ENCODE results near the gene ADAM33. TPM values are rescaled to one million over a fixed set of nuclear protein-coding genes. Genes with fewer than 3 reads are reported as not detected.

ADAM33 gene
- total RNA-seq, 1 donor from 2014 or later, result not detected

DNA sequence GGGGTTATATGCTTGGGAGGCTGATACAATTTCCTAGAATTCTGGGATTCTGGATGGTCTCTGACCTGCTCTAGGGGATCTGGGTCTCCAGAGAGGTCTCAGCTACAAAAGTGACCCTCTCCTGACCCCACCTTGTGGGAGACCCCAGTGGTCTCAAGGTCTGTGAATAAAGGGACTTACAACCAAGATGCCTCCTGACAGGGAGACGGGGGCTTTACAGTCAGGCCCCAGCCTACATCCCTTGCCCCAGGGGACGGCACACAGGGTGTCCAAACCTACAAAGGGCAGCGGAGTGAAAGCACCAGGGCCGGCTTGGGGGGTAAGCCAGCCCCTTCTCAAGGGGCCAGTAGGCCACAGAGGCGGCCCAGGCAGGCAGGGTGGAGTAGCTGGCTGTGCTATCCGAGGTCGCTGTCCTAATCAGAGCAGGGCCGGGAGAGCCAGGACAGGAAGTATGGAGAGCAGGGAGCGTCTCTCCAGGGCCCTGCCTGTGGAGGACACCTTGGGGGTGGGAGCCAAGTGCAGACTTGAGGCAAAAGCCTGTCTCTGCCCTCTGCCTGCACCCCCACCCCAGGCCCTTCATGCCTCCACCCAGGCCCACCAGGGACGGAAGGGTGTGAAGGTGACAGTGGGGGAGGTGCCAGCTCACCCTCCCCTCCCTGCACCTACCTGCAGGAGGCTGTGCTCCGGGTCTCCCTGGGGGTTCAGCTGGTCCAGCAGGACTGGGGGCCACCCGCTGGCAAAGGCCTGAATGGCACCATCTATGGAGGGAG is 22.1 kb downstream of the ADAM33 start:
- DNase-seq (ENCODE audit: low read depth), result no peak
- no peak overlapping the region for H3K4me3 ChIP-seq (ENCODE audit: low read depth, low read length)
- TF ChIP-seq, protein P1, sequence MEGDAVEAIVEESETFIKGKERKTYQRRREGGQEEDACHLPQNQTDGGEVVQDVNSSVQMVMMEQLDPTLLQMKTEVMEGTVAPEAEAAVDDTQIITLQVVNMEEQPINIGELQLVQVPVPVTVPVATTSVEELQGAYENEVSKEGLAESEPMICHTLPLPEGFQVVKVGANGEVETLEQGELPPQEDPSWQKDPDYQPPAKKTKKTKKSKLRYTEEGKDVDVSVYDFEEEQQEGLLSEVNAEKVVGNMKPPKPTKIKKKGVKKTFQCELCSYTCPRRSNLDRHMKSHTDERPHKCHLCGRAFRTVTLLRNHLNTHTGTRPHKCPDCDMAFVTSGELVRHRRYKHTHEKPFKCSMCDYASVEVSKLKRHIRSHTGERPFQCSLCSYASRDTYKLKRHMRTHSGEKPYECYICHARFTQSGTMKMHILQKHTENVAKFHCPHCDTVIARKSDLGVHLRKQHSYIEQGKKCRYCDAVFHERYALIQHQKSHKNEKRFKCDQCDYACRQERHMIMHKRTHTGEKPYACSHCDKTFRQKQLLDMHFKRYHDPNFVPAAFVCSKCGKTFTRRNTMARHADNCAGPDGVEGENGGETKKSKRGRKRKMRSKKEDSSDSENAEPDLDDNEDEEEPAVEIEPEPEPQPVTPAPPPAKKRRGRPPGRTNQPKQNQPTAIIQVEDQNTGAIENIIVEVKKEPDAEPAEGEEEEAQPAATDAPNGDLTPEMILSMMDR (conservative IDR thresholded peaks at IDR 0.05; ENCODE audit: low read depth, low read length), result peak; percentile 17

DNA sequence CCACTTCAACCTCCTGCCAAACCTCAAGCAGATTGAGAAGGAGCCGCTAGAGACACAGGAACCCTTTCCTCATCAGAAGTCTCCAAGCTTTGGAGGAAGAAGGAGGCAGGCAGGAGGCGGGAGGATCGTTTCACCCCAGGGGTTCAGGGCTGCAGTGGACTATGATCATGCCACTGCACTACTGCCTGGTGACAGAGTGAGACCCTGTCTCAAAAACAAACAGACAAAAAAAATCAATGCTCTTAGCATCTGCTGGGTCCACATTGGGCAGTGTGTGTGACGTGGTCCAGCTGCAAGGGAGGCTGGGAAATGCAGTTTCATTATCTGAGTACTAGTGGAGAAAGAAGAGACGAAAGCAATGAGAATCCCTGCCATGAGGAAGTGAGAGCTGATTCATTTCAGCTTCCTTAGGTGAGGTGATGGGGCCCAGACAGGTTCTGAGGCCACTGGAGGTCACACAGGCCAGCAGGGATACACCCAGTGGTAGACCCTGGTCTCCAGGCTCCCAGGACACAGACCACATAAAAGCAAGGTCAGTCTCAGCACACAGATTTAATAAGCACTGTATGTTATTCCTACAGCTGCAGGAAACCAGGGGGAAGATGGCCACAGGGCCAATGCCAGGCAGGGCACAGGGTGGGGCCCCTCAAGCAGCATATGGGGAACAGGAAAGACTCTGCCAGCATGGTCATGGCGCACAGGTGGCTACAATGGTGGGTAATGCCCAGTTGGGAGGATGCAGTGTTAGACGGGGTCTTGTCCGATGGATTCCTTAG is 22.9 kb downstream of the ADAM33 start:
- no peak overlapping the region for H3K4me3 ChIP-seq (ENCODE audit: low read depth, low read length)
- no peak for DNase-seq (ENCODE audit: low read depth)
- TF ChIP-seq, protein P1 (conservative IDR thresholded peaks at IDR 0.05; ENCODE audit: low read depth, low read length), result no peak

DNA sequence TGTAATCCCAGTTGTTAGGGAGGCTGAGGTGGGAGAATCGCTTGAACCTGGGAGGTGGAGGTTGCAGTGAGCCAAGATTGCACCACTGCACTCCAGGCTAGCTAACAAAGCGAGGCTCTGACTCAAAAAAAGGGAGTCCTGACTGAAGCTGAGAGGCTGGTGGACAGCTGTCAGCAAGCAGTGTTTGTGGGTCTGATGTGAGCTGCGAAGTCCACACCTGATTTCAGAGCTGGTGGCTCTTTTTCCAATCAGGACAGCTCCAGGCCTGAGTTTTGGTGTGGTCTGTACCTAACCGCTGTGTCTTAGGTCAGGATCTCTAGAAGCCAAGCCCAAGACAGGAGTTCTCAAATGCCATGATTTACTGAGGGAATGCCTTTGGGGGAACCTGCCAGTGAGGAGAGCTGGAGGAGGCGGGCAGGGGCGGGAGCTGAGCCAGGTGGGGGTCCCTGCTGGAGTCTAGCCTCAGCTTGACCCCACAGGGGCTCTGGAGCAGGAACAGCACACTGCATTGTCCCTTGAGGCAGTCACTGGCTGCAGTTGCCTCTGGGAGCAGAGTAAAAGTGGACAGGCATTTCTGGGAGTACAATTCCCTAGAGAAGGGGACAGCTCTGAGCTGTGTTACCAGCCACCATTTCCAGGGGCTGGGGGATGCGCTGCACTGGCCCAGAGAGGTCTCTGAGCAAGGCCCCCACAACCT is 23.6 kb downstream of the ADAM33 start:
- no peak overlapping the region for H3K4me3 ChIP-seq (ENCODE audit: low read depth, low read length)
- no peak for DNase-seq (ENCODE audit: low read depth)
- TF ChIP-seq, protein P1 (conservative IDR thresholded peaks at IDR 0.05; ENCODE audit: low read depth, low read length), result no peak

DNA sequence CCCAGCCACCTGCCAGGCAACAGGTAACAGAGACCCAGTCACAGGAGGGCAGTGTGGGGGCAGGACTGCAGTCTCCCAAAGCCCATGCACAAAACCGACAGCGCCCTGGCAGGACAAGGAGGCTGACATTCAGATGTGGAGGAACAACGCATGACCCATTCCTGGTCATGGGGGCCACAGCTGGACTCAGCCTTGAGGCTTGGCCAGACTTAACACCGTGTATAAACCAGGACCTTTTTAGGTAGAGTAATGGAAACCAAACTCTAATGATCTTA is 26.7 kb downstream of the ADAM33 start:
- TF ChIP-seq, protein P1 (conservative IDR thresholded peaks at IDR 0.05; ENCODE audit: low read depth, low read length), result no peak
- H3K4me3 ChIP-seq (ENCODE audit: low read depth, low read length), result no peak overlapping the region
- no peak for DNase-seq (ENCODE audit: low read depth)

DNA sequence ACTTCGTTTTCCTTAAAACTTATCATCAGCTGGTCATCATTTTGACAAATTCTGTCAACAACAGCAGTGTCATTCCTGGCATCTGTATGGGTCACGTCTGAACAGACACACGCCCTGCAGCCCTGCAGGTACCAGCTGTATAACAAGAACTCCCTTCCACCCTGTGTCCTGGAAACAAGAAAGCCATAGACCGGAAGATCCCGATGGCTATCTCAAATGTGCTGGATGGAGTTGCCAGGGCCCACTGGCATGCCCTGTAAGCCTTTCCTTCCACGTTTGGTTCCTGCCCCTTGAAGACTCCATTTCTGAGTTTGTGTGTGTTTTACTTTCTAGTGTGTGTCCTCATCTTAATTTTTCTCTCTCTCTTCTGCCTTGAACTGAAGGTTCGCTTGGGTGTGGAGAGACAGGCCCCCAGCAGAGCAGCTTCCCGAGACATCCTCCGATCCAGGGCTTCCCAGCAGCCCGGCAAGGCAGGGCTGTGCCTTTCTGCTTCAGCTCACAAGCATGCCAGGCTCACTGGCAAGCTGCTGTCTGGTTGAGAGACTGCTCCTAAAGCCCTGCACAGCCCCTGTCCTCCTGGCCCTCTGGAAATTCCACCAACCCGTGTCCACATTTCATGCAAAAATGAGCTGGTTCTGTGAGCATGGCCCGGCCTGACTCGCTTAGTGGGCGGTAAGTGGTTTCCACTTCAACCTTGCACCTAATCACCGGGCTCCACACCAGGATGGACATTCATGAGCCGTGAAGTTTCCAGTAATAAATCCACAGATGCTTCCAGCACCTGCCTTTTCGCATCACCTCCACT is 27.3 kb downstream of the ADAM33 start:
- DNase-seq (ENCODE audit: low read depth), result peak; percentile 33
- H3K4me3 ChIP-seq (ENCODE audit: low read depth, low read length), result no peak overlapping the region
- TF ChIP-seq, protein P1 (conservative IDR thresholded peaks at IDR 0.05; ENCODE audit: low read depth, low read length), result no peak

DNA sequence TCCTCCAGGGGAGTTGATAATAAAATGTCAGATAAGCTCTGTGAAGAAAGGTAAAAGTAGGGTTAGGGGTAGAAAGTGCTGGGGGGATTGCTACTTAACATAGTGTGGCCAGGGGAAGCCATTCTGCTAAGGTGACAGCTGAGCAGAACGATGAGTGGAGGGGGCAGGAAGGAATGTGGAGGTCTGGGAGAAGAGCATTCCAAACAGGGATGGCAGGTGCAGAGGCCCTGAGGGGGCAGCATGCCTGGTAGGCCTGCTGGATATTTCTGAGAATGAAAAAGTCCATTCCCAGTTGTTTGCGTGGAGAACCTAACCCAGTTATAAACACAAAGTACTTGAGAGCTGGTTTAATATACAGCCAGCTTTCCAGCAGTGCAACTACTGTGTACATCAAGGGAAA is 27.9 kb downstream of the ADAM33 start:
- no peak for DNase-seq (ENCODE audit: low read depth)
- TF ChIP-seq, protein P1 (conservative IDR thresholded peaks at IDR 0.05; ENCODE audit: low read depth, low read length), result no peak
- no peak overlapping the region for H3K4me3 ChIP-seq (ENCODE audit: low read depth, low read length)

Data from epithelial cell of proximal tubule (primary cell).